GM03348 (cell line): ENCODE measurements around the gene CDKN3.
"Not testable (repeated sequence)": the region's sequence is repeated elsewhere in the genome, so short reads cannot be mapped to it uniquely, and the experiment has no call there.

ENCODE experiments used
- DNase-seq: peaks from one replicate; pipeline ENCODE4 v3.0.0; 2012; ENCODE audit warnings: low spot score

The CDKN3 gene

DNA sequence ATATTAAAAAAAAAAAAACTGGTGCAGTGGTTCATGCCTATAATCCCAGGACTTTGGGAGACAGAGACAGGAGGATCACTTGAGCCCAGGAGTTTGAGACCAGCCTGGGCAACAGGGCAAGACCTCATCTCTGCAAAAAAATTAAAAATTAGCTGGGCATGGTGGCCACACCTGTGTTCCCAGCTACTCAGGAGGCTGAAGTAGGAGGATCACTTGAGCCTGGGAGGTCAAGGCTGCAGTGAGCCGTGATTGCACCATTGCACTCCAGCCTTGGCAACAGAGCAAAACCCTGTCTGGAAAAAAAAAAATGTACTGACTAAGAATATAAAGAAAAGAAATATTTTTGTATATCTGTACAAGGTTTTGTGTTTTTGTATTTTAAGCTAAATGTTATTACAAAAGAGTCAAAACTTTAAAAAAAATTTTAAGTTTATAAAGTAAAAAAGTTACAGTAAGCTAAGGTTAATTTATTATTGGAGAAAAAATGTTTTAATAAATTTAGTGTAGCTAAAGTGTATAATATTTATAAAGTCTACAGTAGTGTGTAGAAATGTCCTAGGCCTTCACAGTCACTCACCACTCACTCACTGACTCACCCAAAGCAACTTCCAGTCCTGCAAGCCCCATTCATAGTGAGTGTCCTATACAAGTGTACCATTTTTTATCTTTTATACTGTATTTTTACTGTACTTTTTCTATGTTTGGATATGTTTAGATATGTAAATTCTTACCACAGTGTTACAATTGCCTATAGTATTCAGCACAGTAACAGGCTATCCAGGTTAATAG lies 60.2 kb downstream of the CDKN3 start:
- DNase-seq: not testable (repeated sequence)

DNA sequence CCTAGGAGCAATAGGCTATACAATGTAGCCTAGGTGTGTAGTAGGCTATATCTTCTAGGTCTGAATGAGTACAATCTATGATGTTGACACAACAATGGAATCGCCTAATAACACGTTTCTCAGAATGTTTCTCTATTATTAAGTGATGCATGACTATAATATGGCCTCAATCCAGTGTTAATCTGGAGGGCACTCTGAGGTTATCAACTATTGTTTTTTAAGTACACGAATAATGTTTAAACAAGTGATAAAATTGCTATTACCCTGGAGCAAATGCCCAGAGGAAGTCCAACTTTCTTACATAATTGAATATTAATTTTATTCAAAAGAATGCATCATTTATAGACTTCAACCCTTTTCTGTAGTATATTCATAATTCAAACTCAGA lies 60.8 kb downstream of the CDKN3 start:
- no peak for DNase-seq

DNA sequence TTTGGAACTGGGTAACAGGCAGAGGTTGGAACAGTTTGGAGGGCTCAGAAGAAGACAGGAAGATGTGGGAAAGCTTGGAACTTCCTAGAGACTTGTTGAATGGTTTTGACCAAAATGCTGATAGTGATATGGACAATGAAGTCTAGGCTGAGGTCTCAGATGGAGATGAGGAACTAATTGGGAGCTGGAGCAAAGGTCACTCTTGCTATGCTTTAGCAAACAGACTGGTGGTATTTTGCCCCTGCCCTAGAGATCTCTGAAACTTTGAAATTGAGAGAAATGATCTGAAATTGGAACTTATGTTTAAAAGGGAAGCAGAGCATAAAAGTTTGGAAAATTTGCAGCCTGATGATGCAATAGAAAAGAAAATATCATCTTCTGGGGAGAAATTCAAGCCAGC lies 61.7 kb downstream of the CDKN3 start:
- DNase-seq: not testable (repeated sequence)

DNA sequence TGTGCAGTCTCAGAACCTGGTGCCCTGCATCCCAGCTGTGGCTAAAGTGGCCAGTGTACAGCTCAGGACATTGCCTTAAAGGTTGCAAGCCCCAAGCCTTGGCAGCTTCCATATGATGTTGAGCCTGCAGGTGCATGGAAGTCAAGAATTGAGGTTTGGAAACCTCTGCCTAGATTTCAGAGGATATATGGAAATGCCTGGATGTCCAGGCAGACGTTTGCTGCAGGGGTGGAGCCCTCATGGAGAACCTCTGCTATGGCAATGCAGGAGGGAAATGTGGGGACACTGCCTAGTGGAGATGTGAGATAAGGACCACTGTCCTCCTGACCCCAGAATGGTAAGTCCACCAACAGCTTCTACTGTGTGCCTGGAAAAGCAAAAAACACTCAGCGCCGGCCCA lies 62.3 kb downstream of the CDKN3 start:
- no peak for DNase-seq

DNA sequence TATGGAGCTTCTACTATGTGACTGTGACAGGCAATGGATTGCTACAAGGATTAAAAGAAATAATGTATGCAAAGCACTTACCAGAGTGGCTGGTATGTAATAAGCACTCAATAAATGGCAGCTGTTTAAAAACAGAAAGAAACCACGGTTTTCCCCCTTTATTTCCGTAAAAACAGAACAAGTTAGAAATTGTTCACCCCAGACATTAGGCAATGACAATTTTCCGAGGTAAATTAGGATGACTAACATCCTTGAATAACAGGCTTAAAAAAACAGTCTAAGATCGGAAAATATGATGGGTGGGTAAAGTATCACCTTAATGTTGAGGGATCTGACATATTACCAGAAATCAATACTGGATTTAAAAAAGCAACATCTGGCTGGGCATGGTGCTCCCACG lies 65.2 kb downstream of the CDKN3 start:
- no peak for DNase-seq

DNA sequence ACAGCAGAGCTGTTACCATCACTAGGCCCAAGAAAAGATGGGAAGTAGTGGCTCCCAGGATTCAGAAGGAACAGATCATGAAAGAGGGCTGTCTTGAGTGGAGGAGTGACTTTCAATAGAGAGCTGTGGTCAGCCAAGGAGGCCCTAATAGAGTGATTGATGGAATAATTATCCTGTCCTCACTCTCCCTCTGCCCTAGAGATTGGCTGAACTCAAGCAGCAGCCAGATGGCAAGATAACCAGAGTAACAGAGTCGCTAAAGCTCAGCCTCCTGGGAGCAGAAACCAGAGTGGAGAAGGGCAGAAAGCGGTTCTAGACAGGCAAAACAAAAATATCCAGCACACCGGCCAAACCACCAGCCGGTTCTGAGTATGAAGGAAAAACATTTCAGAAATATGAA lies 68.8 kb downstream of the CDKN3 start:
- no peak for DNase-seq

DNA sequence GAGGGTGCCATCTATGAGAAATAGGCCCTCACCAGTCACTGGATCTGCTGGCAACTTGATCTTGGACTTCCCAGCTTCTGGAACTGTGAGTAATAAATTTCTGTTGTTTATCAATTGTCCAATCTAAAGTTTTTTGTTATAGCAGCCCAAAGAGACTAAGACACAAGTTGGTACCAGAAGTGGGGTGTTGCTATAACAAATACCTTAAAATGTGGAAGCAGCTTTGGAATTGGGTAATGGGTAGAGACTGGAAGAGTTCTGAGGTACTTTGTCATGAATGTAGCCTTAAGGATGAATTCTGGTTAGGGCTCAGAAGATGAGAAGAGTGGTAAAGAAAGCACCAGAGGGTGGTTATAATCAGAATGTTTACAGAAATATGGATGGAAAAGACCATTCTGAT lies 70.5 kb downstream of the CDKN3 start:
- DNase-seq: no peak
